Natural killer cell treated with Interleukin-12 subunit alpha and Interleukin-12 subunit beta and Interleukin-15 and Interleukin-18, amount 100 ng/mL, for 72 hours (primary cell): ENCODE results near the gene GTF3A. TPM values are rescaled to one million over a fixed set of nuclear protein-coding genes. Genes with fewer than 3 reads are reported as not detected.
A peak's percentile ranks its signal among the peaks of the same experiment; 100 is the strongest.

Source experiments
- ATAC-seq, 2 donors: fragments of 150-1000 bp; cut with Tn5 transposase in 1 of 2; sonication (Bioruptor Pico), chemical (Tn5 transposase) in 1 of 2; 2 replicates each; pipeline ENCODE4 v1.10.0; 2021
- DNase-seq: peaks from one replicate; pipeline ENCODE4 v3.0.0; 2022; ENCODE audit warnings: low spot score
- H3K27ac Mint-ChIP-seq, 2 donors: 1 replicate in 1 of 2; 2 replicates in 1 of 2; pipeline ENCODE4 v1.8.0; 2022; ENCODE audit warnings: mixed read lengths in 2 of 2, mild to moderate bottlenecking in 1 of 2, moderate library complexity in 1 of 2
- H3K27me3 Mint-ChIP-seq, 2 donors: 1 replicate in 1 of 2; 2 replicates in 1 of 2; pipeline ENCODE4 v1.8.0; 2022; ENCODE audit warnings: mixed read lengths in 2 of 2
- H3K36me3 Mint-ChIP-seq: one replicate; pipeline ENCODE4 v1.8.0; 2022; ENCODE audit warnings: mixed read lengths
- H3K4me1 Mint-ChIP-seq, 2 donors: 1 replicate in 1 of 2; 2 replicates in 1 of 2; pipeline ENCODE4 v1.8.0; 2022; ENCODE audit warnings: low read depth in 2 of 2, mixed read lengths in 2 of 2, mild to moderate bottlenecking in 1 of 2
- H3K4me3 Mint-ChIP-seq: one replicate; pipeline ENCODE4 v1.8.0; 2022; ENCODE audit warnings: mixed read lengths
- H3K9me3 Mint-ChIP-seq: 2 replicates; pipeline ENCODE4 v1.8.0; 2022; ENCODE audit warnings: mixed read lengths
- total RNA-seq, 2 donors: library from RNA; stranded (reverse); gene quantifications; one replicate each; pipeline ENCODE4 v1.2.3, GENCODE V29; 2022

Gene GTF3A
- total RNA-seq, result 100 to 1,000 TPM; 107 to 244 TPM

DNA sequence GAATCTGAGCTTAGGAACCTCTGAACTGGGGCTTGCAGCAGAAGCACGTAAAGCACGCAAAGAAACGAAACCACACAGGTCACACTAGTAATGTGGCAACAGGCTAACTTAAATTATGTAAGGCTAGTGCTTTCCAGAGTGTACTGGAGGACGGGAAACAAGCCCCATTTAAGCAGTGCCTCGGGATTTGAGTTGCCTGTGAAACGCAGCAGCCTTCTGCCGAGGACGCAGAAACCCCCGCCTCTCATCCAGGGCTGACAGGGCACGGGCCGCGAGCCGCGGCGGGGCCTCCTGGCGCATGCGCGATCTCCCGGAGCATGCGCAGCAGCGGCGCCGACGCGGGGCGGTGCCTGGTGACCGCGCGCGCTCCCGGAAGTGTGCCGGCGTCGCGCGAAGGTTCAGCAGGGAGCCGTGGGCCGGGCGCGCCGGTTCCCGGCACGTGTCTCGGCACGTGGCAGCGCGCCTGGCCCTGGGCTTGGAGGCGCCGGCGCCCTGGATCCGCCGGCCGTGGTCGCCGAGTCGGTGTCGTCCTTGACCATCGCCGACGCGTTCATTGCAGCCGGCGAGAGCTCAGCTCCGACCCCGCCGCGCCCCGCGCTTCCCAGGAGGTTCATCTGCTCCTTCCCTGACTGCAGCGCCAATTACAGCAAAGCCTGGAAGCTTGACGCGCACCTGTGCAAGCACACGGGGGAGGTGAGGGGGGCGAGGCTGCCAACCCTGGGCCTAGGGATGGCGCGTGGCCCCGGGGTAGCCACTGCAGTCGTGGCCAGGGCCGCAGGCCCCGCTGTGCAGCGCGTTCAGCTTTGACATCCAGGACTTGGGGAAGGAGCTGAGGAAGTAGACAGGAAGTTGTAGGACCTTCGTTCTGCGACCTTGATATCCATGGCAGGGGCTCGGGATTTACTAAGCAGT lies at the start of gene GTF3A:
Gene GTF3A (plus strand): TSS at position 374 of the 912 bp plus-strand sequence.
- H3K27me3 Mint-ChIP-seq, result no peaks in the 10 kb centered on the region
- DNase-seq (peak; percentile 91), ATAC-seq (peak; percentile 87 to 91)
- no peaks in the 10 kb centered on the region for H3K9me3 Mint-ChIP-seq
- peak within 1 kb of the TSS; percentile 94 for H3K4me3 Mint-ChIP-seq
- peaks cover 18% of the 10 kb centered on the region for H3K36me3 Mint-ChIP-seq
- H3K27ac Mint-ChIP-seq, result peak within 1 kb of the TSS; percentile 88 to 94
- peaks cover 37 to 41% of the 10 kb centered on the region in 2 donors for H3K4me1 Mint-ChIP-seq

DNA sequence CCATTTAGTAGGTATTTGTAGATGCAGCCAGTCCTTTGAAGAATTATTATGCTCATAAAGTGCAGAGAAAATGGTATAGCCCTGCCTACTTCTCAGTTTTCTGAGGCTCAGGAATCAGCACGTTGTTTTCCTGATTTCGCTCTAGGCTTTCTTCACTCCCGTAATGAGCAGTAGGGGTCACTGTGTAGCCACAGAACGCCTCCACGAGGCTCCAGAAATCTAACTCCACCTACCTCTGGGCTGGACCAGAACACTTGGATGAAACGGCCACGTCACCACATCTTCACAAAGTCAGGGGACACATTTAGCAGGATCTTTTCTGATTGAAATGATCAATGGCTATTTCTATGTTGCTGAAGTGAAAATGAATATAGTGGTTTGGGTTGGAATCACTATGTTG lies 49.8 kb upstream of the GTF3A start:
- peak; percentile 81 to 83 for ATAC-seq
- Mint-ChIP-seq H3K4me3 (no peak overlapping the region), H3K4me1 (peaks cover 12% of the 10 kb centered on the region in 2 donors), H3K36me3 (no peaks in the 10 kb centered on the region), H3K27ac (no peak overlapping the region), H3K9me3 (no peaks in the 10 kb centered on the region), H3K27me3 (peaks cover 14 to 21% of the 10 kb centered on the region in 2 donors)
- DNase-seq, result no peak

DNA sequence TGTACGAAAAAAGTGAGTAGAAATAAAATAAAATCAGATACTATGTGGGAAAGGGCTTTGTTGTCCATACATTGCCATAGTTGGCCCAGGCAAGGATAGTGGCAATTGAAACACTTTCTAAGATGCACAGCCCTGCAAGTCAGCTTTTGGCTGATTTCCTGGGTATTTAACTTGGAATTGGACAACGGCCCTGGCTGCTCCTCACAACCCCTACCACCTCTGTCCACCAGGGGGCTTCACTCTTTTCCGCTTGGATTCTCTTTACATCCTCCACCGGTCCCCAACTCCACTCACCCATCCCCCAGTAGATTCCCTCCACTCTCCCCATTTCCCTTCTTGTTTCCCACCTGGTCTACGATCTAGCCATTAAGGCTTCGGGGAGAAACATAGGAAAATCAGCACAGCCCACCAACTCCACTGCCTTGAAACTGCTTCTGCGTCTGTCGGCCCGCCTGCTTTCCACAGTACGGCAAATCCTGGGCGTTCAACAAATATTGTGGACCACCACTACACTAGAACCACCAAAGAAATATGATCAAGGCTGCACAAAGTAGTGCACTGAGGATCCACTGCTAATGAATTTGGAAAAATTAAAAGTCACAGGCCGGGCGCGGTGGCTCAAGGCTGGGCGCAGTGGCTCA lies 48.6 kb upstream of the GTF3A start:
- Mint-ChIP-seq H3K27me3 (peaks cover 14 to 24% of the 10 kb centered on the region in 2 donors), H3K36me3 (no peaks in the 10 kb centered on the region), H3K4me3 (no peak overlapping the region), H3K9me3 (no peaks in the 10 kb centered on the region), H3K4me1 (peaks cover 3 to 8% of the 10 kb centered on the region in 2 donors), H3K27ac (no peak overlapping the region)
- ATAC-seq (no peak), DNase-seq (no peak)

DNA sequence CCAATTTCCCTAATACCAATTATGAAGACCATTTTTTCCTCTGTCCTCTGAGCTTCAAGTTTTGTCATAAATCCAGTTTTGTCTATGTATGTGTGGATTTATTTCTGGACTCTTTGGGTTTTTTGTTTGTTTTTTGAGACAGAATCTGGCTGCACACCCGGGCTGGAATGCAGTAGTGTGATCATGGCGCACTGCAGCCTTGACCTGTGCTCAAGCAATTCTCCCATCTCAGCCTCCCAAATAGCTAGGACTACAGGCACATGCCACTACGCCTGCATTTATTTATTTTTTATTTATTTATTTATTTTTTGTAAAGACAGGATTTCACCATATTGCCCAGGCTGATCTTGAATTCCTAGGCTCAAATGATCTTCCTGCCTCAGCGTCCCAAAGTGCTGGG lies 45.3 kb upstream of the GTF3A start:
- Mint-ChIP-seq H3K4me1 (peaks cover 0 to 8% of the 10 kb centered on the region in 2 donors), H3K9me3 (no peaks in the 10 kb centered on the region), H3K27me3 (peaks cover 7 to 14% of the 10 kb centered on the region in 2 donors), H3K4me3 (no peak overlapping the region), H3K27ac (no peak overlapping the region), H3K36me3 (no peaks in the 10 kb centered on the region)
- no peak for DNase-seq
- no peak for ATAC-seq

DNA sequence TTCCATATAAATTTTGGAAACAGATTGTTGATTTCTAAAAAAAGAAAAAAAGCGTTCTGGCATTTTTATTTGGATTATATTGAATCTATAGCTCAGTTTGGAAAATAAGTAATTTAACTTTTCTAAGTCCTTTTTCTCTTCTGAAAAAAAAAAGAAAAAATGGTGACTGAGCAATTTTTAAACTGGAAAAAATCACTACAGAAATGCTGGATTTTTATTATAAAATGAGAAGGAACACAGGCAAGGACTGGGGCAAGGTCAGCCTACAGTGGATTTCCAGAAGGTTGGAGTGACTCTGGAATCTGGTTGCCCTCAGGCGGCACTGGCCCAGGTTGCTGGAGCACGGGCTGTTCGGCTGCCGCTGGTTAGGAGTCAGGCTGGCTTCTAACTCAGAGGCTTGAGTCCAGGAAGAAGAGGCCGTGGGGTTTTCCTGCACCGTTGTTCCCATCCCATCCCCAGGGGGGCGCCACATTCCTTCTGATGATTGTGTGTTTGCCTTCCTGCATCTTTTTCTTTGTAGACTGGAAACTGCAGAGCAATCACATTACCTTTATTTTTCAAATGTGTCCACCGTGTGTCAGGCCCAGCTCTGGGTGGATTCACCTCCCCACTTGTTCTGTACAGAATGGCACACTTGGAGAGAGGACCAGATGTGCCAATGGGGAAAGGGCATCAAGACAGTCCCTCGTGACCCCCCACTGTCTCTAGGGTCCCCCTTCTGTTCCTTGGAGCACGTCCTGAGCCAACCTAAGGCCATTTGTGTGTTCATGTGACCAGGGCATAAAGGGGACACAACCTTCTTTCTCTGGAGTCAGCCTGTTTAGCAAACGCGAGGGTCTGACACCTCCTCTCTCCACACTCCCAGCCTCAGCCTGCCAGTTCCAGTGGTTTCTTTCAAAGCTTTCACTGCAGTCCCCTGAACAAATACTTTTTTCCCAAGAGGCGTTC lies 44.5 kb upstream of the GTF3A start:
- Mint-ChIP-seq H3K4me1 (peaks cover 0 to 4% of the 10 kb centered on the region in 2 donors), H3K4me3 (no peak overlapping the region), H3K36me3 (no peaks in the 10 kb centered on the region), H3K27ac (no peak overlapping the region), H3K27me3 (peaks cover 0 to 14% of the 10 kb centered on the region in 2 donors), H3K9me3 (no peaks in the 10 kb centered on the region)
- ATAC-seq (peak in 1 of 2 donors; percentile 51), DNase-seq (no peak)

DNA sequence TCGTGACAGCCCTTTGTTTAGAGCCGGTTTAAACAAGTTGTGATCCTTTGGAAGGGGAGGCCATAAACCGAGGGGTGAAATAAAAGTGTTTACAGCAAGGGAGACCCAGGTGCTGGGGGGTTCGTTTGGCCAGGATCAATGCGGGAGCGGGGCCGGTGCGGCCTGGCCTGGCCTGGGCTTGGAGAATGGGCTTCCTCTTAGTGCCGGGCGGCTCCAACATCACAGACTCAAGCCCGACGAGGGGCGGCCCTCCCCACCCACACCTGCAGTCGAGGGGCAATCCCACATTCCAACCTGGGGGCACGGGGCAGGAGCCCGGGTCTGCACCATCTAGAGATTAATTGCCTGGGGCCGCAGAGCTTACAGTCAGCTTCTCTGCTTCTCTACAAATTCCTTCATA lies 42.8 kb upstream of the GTF3A start:
- Mint-ChIP-seq H3K9me3 (no peaks in the 10 kb centered on the region), H3K4me3 (no peak overlapping the region), H3K27ac (no peak overlapping the region), H3K27me3 (peaks cover 0 to 10% of the 10 kb centered on the region in 2 donors), H3K4me1 (no peaks in the 10 kb centered on the region), H3K36me3 (no peaks in the 10 kb centered on the region)
- no peak for ATAC-seq
- no peak for DNase-seq

DNA sequence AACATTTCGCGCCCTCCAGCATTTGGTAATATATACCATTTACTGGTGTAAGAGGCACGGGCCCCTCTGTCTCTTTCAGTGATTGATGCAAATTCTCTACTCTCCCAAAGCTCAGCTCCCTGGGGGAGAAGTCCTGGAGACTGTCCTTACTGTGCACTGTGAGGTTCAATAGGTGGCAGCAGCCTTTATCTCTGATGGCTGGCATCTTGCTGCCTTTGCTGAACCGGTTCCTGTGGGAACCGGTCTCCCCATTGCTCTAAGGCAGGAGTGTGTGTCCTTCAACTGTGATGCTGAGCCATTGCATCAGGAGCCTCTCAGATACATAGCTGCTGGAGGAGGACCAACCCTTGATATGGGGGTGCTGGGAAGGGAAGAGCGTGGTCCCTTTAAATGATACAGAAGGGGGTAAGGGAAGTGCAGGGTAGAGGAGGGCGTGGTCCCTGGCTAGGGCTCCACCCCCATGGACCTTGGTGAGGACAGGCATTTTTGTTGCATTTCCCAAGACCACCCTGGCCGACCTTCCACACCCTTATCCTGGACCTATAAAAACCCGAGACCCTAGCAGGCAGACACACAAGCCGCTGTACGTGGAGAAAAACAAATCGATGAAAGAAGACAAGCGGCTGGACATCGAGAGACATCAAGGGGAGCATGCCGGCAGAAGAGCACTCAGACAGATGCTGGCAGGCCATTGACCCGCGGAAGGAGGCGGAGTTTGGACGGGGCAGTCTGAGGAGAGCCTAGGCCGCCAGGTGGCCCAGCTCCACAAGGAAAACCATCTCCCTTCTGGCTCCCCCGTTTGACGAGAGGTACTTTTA lies 41.1 kb upstream of the GTF3A start:
- DNase-seq (no peak), ATAC-seq (no peak)
- Mint-ChIP-seq H3K4me3 (no peak overlapping the region), H3K27me3 (peaks cover 0 to 10% of the 10 kb centered on the region in 2 donors), H3K9me3 (no peaks in the 10 kb centered on the region), H3K27ac (peak overlapping the region in 1 of 2 donors; percentile 48), H3K4me1 (no peaks in the 10 kb centered on the region), H3K36me3 (no peaks in the 10 kb centered on the region)

DNA sequence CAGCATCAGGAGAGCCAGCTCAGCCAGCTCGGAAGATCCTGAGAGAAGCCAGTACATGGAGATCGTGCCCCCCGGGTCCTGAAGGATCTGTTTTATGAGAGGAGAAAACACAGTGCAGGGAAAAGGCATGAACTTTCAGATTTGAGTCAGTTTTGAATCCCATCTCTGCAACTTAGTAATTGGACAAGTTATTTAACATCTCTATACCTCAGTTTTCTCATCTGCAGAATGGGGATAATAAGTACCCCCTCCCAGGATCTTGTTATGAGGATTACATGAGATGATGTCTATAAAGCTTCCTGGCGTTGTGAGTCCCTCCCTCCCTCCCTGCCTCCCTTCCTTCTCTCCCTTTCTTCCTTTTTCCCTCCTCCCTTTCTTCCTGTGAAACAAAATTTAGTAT lies 40.1 kb upstream of the GTF3A start:
- Mint-ChIP-seq H3K4me1 (no peaks in the 10 kb centered on the region), H3K4me3 (no peak overlapping the region), H3K9me3 (no peaks in the 10 kb centered on the region), H3K27ac (no peak overlapping the region), H3K36me3 (no peaks in the 10 kb centered on the region), H3K27me3 (peaks cover 0 to 10% of the 10 kb centered on the region in 2 donors)
- no peak for ATAC-seq
- no peak for DNase-seq

DNA sequence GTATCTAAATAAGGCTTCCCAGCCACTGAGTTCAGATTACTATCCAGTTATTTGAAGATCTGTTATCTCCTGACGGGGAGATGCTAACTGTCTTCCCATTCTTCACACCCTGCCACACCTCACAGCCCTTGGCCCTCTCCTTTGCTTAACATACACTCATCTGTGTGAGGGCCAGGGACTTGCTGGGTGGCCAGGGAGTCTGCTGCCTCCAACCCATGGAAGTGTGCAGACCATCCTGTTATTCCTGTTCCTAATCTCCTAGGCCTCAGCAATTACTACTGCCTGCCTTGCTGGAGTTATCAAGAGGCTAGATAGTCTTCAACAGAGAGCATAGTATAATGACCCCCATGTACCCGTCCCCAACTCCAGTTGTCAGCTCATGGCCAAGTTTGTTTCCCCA lies 36.2 kb upstream of the GTF3A start:
- Mint-ChIP-seq H3K36me3 (no peaks in the 10 kb centered on the region), H3K27me3 (peaks cover 0 to 10% of the 10 kb centered on the region in 2 donors), H3K4me3 (no peak overlapping the region), H3K27ac (no peak overlapping the region), H3K4me1 (no peaks in the 10 kb centered on the region), H3K9me3 (no peaks in the 10 kb centered on the region)
- DNase-seq, result no peak
- ATAC-seq, result no peak

DNA sequence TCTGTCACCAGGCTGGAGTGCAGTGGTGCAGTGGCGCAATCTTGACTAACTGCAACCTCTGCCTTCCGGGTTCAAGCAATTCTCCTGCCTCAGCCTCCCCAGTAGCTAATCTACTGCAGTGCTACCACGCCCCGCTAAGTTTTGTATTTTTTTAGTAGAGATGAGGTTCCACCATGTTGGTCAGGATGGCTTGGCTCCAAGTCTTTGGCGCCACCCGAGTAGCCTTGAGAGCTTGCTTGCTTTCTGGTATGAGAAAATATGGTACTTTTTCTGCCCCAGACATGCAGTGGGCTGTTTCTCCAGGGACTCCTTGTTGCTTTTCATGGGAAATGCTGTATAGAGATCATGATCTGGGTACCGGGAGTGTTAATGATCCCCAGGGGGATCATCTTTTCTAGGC lies 34.5 kb upstream of the GTF3A start:
- Mint-ChIP-seq H3K4me1 (no peaks in the 10 kb centered on the region), H3K27ac (no peak overlapping the region), H3K4me3 (no peak overlapping the region), H3K27me3 (peaks cover 4 to 5% of the 10 kb centered on the region in 2 donors), H3K36me3 (no peaks in the 10 kb centered on the region), H3K9me3 (no peaks in the 10 kb centered on the region)
- ATAC-seq (no peak), DNase-seq (no peak)

DNA sequence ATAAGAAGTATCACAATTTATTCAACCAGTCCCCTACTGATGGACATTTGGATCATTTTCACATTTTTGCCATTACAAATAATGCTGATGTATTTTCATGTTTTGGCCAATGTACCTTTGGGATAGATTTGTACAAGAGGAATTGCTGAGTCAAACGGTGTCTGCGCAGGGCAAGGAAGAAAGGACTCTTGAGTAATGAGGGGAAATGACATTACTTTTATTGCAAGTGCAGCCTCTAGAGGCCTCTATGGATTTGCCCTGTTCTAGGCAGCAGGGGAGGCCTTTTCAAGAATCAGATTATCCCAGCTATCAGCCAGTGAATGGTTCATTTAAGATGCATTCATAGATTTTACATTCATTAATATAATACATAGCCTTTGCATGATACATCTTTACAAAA lies 32.9 kb upstream of the GTF3A start:
- no peak for ATAC-seq
- Mint-ChIP-seq H3K27me3 (peaks cover 5 to 11% of the 10 kb centered on the region in 2 donors), H3K27ac (no peak overlapping the region), H3K4me1 (no peaks in the 10 kb centered on the region), H3K9me3 (no peaks in the 10 kb centered on the region), H3K36me3 (no peaks in the 10 kb centered on the region), H3K4me3 (no peak overlapping the region)
- DNase-seq, result no peak

DNA sequence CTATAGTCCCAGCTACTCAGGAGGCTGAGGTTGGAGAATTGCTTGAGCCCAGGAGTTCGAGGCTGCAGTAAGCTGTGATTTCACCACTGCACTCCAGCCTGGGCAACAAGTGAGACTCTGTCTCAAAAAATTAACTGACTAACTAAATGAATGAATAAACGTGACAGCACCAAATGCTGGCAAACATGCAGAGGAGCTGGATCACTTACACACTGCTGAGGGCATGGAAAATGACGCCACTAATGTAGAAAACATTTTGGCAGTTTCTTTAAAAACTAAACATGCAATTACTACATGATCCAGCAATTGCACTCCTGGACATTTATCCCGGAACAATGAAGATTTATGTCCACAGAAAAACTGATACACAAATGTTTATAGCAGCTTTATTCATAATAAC lies 31.3 kb upstream of the GTF3A start:
- Mint-ChIP-seq H3K9me3 (no peaks in the 10 kb centered on the region), H3K27ac (no peak overlapping the region), H3K4me3 (no peak overlapping the region), H3K36me3 (no peaks in the 10 kb centered on the region), H3K4me1 (no peaks in the 10 kb centered on the region), H3K27me3 (peaks cover 5 to 11% of the 10 kb centered on the region in 2 donors)
- ATAC-seq (no peak), DNase-seq (no peak)

DNA sequence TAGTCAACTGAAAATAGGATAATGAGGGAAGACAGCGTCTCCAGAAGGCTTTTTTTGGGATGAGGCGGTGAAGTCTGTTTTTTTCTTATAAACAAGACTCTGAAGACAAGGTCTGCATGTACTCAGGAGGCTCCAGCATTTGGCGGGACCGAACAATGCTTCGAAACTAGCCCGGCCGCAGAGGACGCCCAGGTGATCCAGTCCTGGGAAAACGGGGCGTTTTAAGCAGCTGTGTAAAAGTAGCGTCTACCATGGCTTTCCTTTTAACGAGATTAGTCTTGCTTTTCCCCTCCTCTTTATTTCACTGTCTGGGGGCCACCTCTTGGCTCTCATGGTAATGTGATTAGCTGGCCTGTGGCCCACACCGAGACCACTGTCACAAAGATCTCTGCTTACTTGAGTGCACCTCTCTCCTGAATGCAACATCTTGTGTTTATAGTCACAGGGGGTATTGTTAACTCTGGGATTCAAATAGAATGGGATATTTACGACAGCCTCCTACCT lies 29.4 kb upstream of the GTF3A start:
- no peaks in the 10 kb centered on the region for H3K36me3 Mint-ChIP-seq
- ATAC-seq, result no peak
- no peaks in the 10 kb centered on the region for H3K4me1 Mint-ChIP-seq
- no peak overlapping the region for H3K4me3 Mint-ChIP-seq
- no peak overlapping the region for H3K27ac Mint-ChIP-seq
- no peak for DNase-seq
- no peaks in the 10 kb centered on the region for H3K9me3 Mint-ChIP-seq
- H3K27me3 Mint-ChIP-seq, result peaks cover 5 to 11% of the 10 kb centered on the region in 2 donors
